AG04449 (cell line): ENCODE measurements around the gene AKAP1.

Source experiments
- CTCF ChIA-PET: fragments of 350-600 bp; formaldehyde crosslinking; extraction: SDS; loops from one replicate; lab custom pipeline; 2021; ENCODE audit warnings: antibody characterized with exemption; lab: Yijun Ruan, JAX
- POLR2A ChIA-PET: fragments of 400-600, 350-600 bp; formaldehyde crosslinking; extraction: SDS; loops from one replicate; lab custom pipeline; 2020; ENCODE audit warnings: antibody characterized with exemption, inconsistent platforms; lab: Yijun Ruan, JAX
- DNase-seq: peaks from one replicate; pipeline ENCODE4 v3.0.0-alpha.2; 2010; ENCODE audit warnings: low read depth, low spot score
- H3K4me3 ChIP-seq: 2 replicates; pipeline ENCODE4 v1.5.1; 2011; ENCODE audit warnings: low read depth, mild to moderate bottlenecking, control low read depth, low read length
- CTCF ChIP-seq: IDR thresholded peaks from one replicate; pipeline ENCODE4 v1.5.1; 2011; ENCODE audit warnings: mild to moderate bottlenecking, moderate library complexity, low read length, control low read depth, inconsistent platforms; ENCODE audit not compliant: insufficient read depth; ENCODE audit errors: missing control alignments

The AKAP1 gene

GRCh38 chr17:57160624-57161023 lies 75.6 kb downstream of the AKAP1 start:
- POLR2A ChIA-PET, result no interaction called here
- DNase-seq, result no peak
- no peak for TF ChIP-seq CTCF
- CTCF ChIA-PET, result no interaction called here
- H3K4me3 ChIP-seq, result no peak overlapping the region

GRCh38 chr17:57164814-57165213 lies 79.8 kb downstream of the AKAP1 start:
- no peak overlapping the region for H3K4me3 ChIP-seq
- TF ChIP-seq CTCF, result no peak
- POLR2A ChIA-PET, result no interaction called here
- CTCF ChIA-PET, result interaction anchor here (0.9 kb wide), 1 partner anchor 433 kb away, joined by 3 read pairs; no protein-coding TSS in a partner anchor
- DNase-seq, result no peak

GRCh38 chr17:57165754-57166153 lies 80.7 kb downstream of the AKAP1 start:
- DNase-seq, result no peak
- H3K4me3 ChIP-seq, result no peak overlapping the region
- no peak for TF ChIP-seq CTCF
- CTCF ChIA-PET, result no interaction called here
- POLR2A ChIA-PET, result no interaction called here

GRCh38 chr17:57166803-57167202 lies 81.8 kb downstream of the AKAP1 start:
- ChIA-PET CTCF (no interaction called here), POLR2A (no interaction called here)
- no peak for DNase-seq
- TF ChIP-seq CTCF, result no peak
- no peak overlapping the region for H3K4me3 ChIP-seq

GRCh38 chr17:57168695-57169094 lies 83.6 kb downstream of the AKAP1 start:
- ChIA-PET POLR2A (no interaction called here), CTCF (no interaction called here)
- H3K4me3 ChIP-seq, result no peak overlapping the region

GRCh38 chr17:57170866-57171265 lies 85.8 kb downstream of the AKAP1 start:
- TF ChIP-seq CTCF, result no peak
- H3K4me3 ChIP-seq, result no peak overlapping the region
- DNase-seq, result no peak
- ChIA-PET CTCF (interaction anchor here (1.3 kb wide), 1 partner anchor 72 kb away, joined by 3 read pairs; no protein-coding TSS in a partner anchor), POLR2A (no interaction called here)

More at GRCh38 chr17:57168695-57169094, 83.6 kb downstream of the AKAP1 start:
- DNase-seq, result no peak
- no peak for TF ChIP-seq CTCF
